Cardiac muscle cell (in vitro differentiated cells and primary cell): ENCODE results near the gene PRPF18. TPM values are rescaled to one million over a fixed set of nuclear protein-coding genes. Genes with fewer than 3 reads are reported as not detected.

Experiments used
- DNase-seq, 2 donors: peaks; one replicate each; pipeline versions ENCODE4 v3.0.0 to v3.0.0-alpha.2; 2010 to 2017; ENCODE audit warnings: low read depth in 1 of 2, low spot score in 1 of 2
- H3K27ac ChIP-seq: fragments of 200-600 bp; sonication (generic); 2 replicates; pipeline ENCODE4 v1.5.1; 2016
- H3K27me3 ChIP-seq: fragments of 200-600 bp; sonication (generic); 2 replicates; pipeline ENCODE4 v1.6.0; 2016; ENCODE audit warnings: control low read depth
- H3K36me3 ChIP-seq: fragments of 200-600 bp; sonication (generic); 2 replicates; pipeline ENCODE4 v1.5.1; 2016; ENCODE audit warnings: control low read depth
- H3K4me1 ChIP-seq: fragments of 200-600 bp; sonication (generic); 2 replicates; pipeline ENCODE4 v1.8.1; 2017; ENCODE audit warnings: low read depth, mild to moderate bottlenecking, mixed run types
- H3K4me3 ChIP-seq: fragments of 200-600 bp; sonication (generic); 2 replicates; pipeline ENCODE4 v1.5.1; 2016; ENCODE audit warnings: mild to moderate bottlenecking
- H3K9me3 ChIP-seq: fragments of 200-600 bp; sonication (generic); 2 replicates; pipeline ENCODE4 v1.5.1; 2017; ENCODE audit warnings: low read depth, mild to moderate bottlenecking, control low read depth
- polyA plus RNA-seq: library from polyadenylated mRNA; unstranded; fragments of >200 nt; fragmentation: Nextera tagmentation; extraction: Ambion mirVana; gene quantifications from 2 replicates; pipeline ENCODE4 v1.2.1, GENCODE V29; 2016
- total RNA-seq: library from RNA; depleted of rRNA; stranded (reverse); fragments of >200 nt; gene quantifications from 2 replicates; pipeline ENCODE4 v1.2.3, GENCODE V29; 2016
- TF ChIP-seq, protein P1 (sequence below): IDR thresholded peaks from 2 replicates; pipeline ENCODE4 v1.5.1; 2012; ENCODE audit warnings: low read depth, mild to moderate bottlenecking, low read length

PRPF18 gene
- total and polyA plus RNA-seq, 2 experiments from 2014 or later = 17.2 to 17.3 TPM

DNA sequence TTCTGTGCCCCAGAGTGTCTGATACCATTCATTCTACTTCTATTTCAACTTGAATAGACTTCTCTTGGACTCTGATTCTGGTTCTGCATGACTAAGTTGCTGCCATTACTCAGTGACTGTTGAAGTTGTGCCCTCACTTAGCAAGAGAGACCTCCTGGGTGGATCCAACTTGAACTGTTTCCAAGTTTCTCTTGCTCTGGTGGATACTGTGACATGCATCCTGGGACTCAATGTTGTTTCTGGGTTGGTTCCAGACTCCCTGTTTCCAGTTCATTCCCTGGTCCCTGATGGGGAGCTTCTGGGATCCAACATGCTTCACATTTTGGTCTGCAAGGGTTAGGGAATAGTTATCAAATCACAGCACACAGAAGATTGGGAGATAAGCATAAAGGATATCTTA, 26.2 kb upstream of the PRPF18 start:
- no peak overlapping the region for H3K27ac ChIP-seq
- H3K4me3 ChIP-seq = no peak overlapping the region
- TF ChIP-seq, protein P1, sequence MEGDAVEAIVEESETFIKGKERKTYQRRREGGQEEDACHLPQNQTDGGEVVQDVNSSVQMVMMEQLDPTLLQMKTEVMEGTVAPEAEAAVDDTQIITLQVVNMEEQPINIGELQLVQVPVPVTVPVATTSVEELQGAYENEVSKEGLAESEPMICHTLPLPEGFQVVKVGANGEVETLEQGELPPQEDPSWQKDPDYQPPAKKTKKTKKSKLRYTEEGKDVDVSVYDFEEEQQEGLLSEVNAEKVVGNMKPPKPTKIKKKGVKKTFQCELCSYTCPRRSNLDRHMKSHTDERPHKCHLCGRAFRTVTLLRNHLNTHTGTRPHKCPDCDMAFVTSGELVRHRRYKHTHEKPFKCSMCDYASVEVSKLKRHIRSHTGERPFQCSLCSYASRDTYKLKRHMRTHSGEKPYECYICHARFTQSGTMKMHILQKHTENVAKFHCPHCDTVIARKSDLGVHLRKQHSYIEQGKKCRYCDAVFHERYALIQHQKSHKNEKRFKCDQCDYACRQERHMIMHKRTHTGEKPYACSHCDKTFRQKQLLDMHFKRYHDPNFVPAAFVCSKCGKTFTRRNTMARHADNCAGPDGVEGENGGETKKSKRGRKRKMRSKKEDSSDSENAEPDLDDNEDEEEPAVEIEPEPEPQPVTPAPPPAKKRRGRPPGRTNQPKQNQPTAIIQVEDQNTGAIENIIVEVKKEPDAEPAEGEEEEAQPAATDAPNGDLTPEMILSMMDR = no peak
- DNase-seq = peak in 1 of 2 donors; percentile 24
- H3K9me3 ChIP-seq = no peaks in the 10 kb centered on the region
- H3K27me3 ChIP-seq = no peaks in the 10 kb centered on the region
- H3K4me1 ChIP-seq = no peaks in the 10 kb centered on the region
- no peaks in the 10 kb centered on the region for H3K36me3 ChIP-seq

DNA sequence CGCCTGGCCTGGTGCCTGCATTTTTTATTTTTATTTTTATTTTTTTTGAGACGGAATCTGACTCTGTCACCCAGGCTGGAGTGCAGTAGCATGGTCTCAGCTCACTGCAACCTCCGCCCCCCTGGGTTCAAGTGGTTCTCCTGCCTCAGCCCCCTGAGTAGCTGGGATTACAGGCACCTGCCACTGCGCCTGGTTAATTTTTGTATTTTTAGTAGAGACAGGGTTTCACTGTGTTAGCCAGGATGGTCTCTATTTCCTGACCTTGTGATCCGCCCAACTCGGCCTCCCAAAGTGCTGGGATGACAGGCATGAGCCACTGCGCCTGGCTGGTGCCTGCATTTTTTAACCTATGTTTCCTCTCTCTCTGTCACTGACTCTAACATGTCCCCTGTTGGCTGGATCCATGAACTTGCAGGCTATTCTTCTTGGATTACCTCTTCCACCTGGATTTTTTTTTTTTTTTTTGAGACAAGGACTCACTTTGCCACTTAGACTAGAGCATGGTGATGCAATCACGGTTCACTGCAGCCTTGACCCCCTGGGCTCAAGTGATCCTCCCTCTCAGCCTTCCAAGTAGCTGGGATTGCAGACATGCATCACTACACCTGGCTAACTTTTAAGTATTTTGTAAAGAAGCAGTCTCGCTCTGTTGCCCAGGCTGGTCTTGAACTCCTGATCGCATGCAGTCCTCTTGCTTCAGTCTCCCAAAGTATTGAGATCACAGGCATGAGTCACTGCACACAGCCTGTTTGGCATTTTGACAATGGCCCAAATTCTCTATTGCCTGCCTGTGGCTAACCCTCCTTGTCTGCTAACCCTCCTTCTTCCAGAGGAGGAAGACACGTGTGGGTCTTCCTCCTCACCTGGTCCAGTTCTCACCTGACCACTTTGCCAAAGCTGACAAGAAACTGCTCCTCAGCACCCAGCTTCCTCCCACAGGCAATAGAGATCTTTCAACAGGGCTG, 23.0 kb upstream of the PRPF18 start:
- no peaks in the 10 kb centered on the region for H3K4me1 ChIP-seq
- no peak for DNase-seq
- H3K4me3 ChIP-seq = no peak overlapping the region
- TF ChIP-seq, protein P1 = no peak
- H3K36me3 ChIP-seq = no peaks in the 10 kb centered on the region
- H3K9me3 ChIP-seq = no peaks in the 10 kb centered on the region
- no peaks in the 10 kb centered on the region for H3K27me3 ChIP-seq
- H3K27ac ChIP-seq = no peak overlapping the region

DNA sequence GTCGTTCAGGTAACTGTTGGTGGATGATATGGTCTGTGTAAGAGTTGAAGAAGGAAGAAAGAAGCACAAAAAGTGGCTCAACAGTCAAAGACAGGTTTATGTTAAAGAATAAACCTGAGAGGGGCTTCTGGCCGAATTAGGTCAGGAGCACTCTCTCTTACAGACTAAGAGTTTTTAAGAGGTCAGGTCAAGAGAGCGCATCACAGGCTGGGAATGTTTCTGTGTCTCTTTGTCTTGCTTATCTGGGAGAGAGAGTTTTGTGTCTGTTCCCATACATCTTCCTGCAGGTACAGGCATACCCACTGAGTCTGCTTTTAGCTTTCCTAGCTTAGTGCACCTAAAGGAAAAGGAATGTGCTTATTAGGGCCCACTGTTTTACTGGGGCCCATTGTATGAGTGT, 22.2 kb upstream of the PRPF18 start:
- no peaks in the 10 kb centered on the region for H3K9me3 ChIP-seq
- H3K4me1 ChIP-seq = no peaks in the 10 kb centered on the region
- no peak for DNase-seq
- TF ChIP-seq, protein P1 = no peak
- H3K36me3 ChIP-seq = no peaks in the 10 kb centered on the region
- no peak overlapping the region for H3K4me3 ChIP-seq
- H3K27me3 ChIP-seq = no peaks in the 10 kb centered on the region
- H3K27ac ChIP-seq = no peak overlapping the region

DNA sequence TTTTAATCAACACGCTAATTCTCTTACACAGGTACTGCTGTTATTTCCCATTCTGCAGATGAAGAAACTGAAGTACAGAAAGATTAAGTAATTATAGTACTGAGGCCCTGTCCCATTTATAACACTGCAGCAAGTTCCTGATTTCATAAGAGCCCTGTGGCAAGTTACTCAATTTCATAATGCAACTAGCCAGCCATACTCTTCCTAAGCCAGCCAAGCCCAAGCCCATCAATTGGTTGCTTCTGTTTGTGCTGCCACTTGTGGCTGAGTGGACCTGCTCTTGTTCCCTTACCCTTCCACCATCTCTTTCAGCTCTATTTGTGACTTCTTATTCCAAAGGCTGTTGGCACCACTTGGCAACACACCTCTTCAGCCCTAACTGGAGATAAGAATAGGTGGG, 19.7 kb upstream of the PRPF18 start:
- Histone ChIP-seq H3K27me3 (peaks cover 2% of the 10 kb centered on the region), H3K27ac (no peak overlapping the region), H3K36me3 (no peaks in the 10 kb centered on the region), H3K4me3 (no peak overlapping the region), H3K4me1 (no peaks in the 10 kb centered on the region), H3K9me3 (no peaks in the 10 kb centered on the region)
- DNase-seq = peak in 1 of 2 donors; percentile 33
- TF ChIP-seq, protein P1 = no peak

DNA sequence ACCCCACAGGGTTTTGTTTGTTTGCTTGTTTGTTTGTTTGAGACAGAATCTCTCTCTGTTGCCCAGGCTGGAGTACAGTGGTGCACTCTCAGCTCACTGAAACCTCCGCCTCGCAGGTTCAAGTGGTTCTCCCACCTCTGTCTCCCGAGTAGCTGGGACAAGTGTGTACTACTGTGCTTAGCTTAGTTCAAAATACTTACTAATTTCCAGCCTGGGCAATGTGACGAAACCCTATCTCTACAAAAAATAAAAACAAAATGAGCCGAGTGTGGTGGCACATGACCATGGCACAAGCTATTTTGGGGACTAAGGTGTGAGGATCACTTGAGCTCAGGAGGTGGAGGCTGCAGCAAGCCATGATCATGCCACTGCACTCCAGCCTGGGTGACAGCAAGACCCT, 15.2 kb upstream of the PRPF18 start:
- no peaks in the 10 kb centered on the region for H3K4me1 ChIP-seq
- no peak for DNase-seq
- TF ChIP-seq, protein P1 = no peak
- no peaks in the 10 kb centered on the region for H3K9me3 ChIP-seq
- H3K27me3 ChIP-seq = peaks cover 9% of the 10 kb centered on the region
- no peaks in the 10 kb centered on the region for H3K36me3 ChIP-seq
- no peak overlapping the region for H3K4me3 ChIP-seq
- no peak overlapping the region for H3K27ac ChIP-seq
